ENCODE data around the gene RPAIN. TPM values are rescaled to one million over a fixed set of nuclear protein-coding genes. Genes with fewer than 3 reads are reported as not detected.

RPAIN gene
- total RNA-seq, 1 donor from 2014 or later = 121 TPM

GRCh38 chr17:5424909-5425308 lies 4.9 kb downstream of the RPAIN start:
- Histone ChIP-seq H3K9me3 (ENCODE audit: low read depth) (no peaks in the 10 kb centered on the region), H3K4me1 (peaks cover 7% of the 10 kb centered on the region), H3F3A (ENCODE audit: low read depth) (peaks cover 22% of the 10 kb centered on the region), H3K36me3 (no peaks in the 10 kb centered on the region), H3K4me2 (no peak overlapping the region), H4K20me1 (ENCODE audit: low read depth) (no peaks in the 10 kb centered on the region), H3K79me2 (ENCODE audit: low read depth) (peaks cover 65% of the 10 kb centered on the region), H3K27me3 (no peaks in the 10 kb centered on the region), H3K9ac (no peak overlapping the region), H3K4me3 (no peak overlapping the region), H2AFZ (replicated peaks) (no peak overlapping the region), H3K27ac (no peak overlapping the region)
- TF ChIP-seq CTCF (IDR thresholded peaks at IDR 0.05) (no peak), EZH2 (IDR thresholded peaks at IDR 0.05) (no peak), EZH2phosphoT487 (IDR thresholded peaks at IDR 0.05) (no peak)
- Mint-ChIP-seq H3K9me3 (no peaks in the 10 kb centered on the region), H3K4me1 (peaks cover 13% of the 10 kb centered on the region), H3K27ac (no peak overlapping the region), H3K36me3 (peaks cover 28% of the 10 kb centered on the region), H3K27me3 (ENCODE audit: insufficient read depth, low read depth) (peaks cover 4% of the 10 kb centered on the region), H3K4me3 (no peak overlapping the region)
- no peak for DNase-seq (ENCODE audit: low spot score)

GRCh38 chr17:5425826-5426225 lies 5.8 kb downstream of the RPAIN start:
- peaks cover 7% of the 10 kb centered on the region for H4K20me1 ChIP-seq (ENCODE audit: low read depth)
- no peak overlapping the region for H3K27ac Mint-ChIP-seq
- no peak for TF ChIP-seq CTCF (IDR thresholded peaks at IDR 0.05)
- TF ChIP-seq EZH2 (IDR thresholded peaks at IDR 0.05) = no peak
- TF ChIP-seq EZH2phosphoT487 (IDR thresholded peaks at IDR 0.05) = no peak
- no peaks in the 10 kb centered on the region for H3K9me3 ChIP-seq (ENCODE audit: low read depth)
- peaks cover 11% of the 10 kb centered on the region for H3K4me1 Mint-ChIP-seq
- H3K9me3 Mint-ChIP-seq = no peaks in the 10 kb centered on the region
- no peak overlapping the region for H3K27ac ChIP-seq
- no peak overlapping the region for H3K4me3 ChIP-seq
- DNase-seq (ENCODE audit: low spot score) = no peak
- H3K9ac ChIP-seq = no peak overlapping the region
- peaks cover 33% of the 10 kb centered on the region for H3K36me3 Mint-ChIP-seq
- no peak overlapping the region for H2AFZ ChIP-seq (replicated peaks)
- H3K4me1 ChIP-seq = peaks cover 6% of the 10 kb centered on the region
- H3K36me3 ChIP-seq = no peaks in the 10 kb centered on the region
- no peaks in the 10 kb centered on the region for H3K27me3 ChIP-seq
- peaks cover 30% of the 10 kb centered on the region for H3F3A ChIP-seq (ENCODE audit: low read depth)
- H3K4me2 ChIP-seq = no peak overlapping the region
- no peak overlapping the region for H3K4me3 Mint-ChIP-seq
- H3K79me2 ChIP-seq (ENCODE audit: low read depth) = peaks cover 56% of the 10 kb centered on the region
- peaks cover 2% of the 10 kb centered on the region for H3K27me3 Mint-ChIP-seq (ENCODE audit: insufficient read depth, low read depth)

- TF ChIP-seq CTCF (IDR thresholded peaks at IDR 0.05) (no peak), EZH2 (IDR thresholded peaks at IDR 0.05) (no peak), EZH2phosphoT487 (IDR thresholded peaks at IDR 0.05) (no peak)
- Histone ChIP-seq H3F3A (ENCODE audit: low read depth) (peaks cover 63% of the 10 kb centered on the region), H3K4me3 (no peak overlapping the region), H3K4me1 (no peaks in the 10 kb centered on the region), H3K27me3 (no peaks in the 10 kb centered on the region), H3K36me3 (peaks cover 8% of the 10 kb centered on the region), H3K27ac (no peak overlapping the region), H3K79me2 (ENCODE audit: low read depth) (peaks cover 37% of the 10 kb centered on the region), H3K9ac (no peak overlapping the region), H3K4me2 (no peak overlapping the region), H2AFZ (replicated peaks) (no peak overlapping the region), H3K9me3 (ENCODE audit: low read depth) (no peaks in the 10 kb centered on the region), H4K20me1 (ENCODE audit: low read depth) (peaks cover 29% of the 10 kb centered on the region)
- H3K4me1 Mint-ChIP-seq = no peaks in the 10 kb centered on the region
- no peak overlapping the region for H3K4me3 Mint-ChIP-seq
- no peaks in the 10 kb centered on the region for H3K9me3 Mint-ChIP-seq
- H3K36me3 Mint-ChIP-seq = peaks cover 40% of the 10 kb centered on the region
- no peak overlapping the region for H3K27ac Mint-ChIP-seq
- DNase-seq (ENCODE audit: low spot score) = no peak
- H3K27me3 Mint-ChIP-seq (ENCODE audit: insufficient read depth, low read depth) = peaks cover 2% of the 10 kb centered on the region
Observed at GRCh38 chr17:5429191-5429887, 9.4 kb downstream of the RPAIN start.

Measured in neural progenitor cell (in vitro differentiated cells).